Endothelial cell of umbilical vein (primary cell): ENCODE data around the gene IFITM5. TPM values are rescaled to one million over a fixed set of nuclear protein-coding genes. Genes with fewer than 3 reads are reported as not detected.
"Not testable (repeated sequence)": the region's sequence is repeated elsewhere in the genome, so short reads cannot be mapped to it uniquely, and the experiment has no call there.

ENCODE experiments used
- BruUV-seq: library from RNA; stranded (reverse); fragments of 400-500 nt; replicated peaks from 2 replicates; lab custom pipeline; 2021; lab: Mats Ljungman, UMichigan
- CTCF ChIA-PET: fragments of 300-600, 350-600 bp; sonication (Branson Sonifier 250); formaldehyde crosslinking; loops from one replicate; lab custom pipeline; 2021; ENCODE audit warnings: antibody characterized with exemption, inconsistent platforms; lab: Charles Lee
- POLR2A ChIA-PET: fragments of 300-600, 350-600 bp; sonication (Branson Sonifier 250); formaldehyde crosslinking; loops from one replicate; lab custom pipeline; 2021; ENCODE audit warnings: antibody characterized with exemption, inconsistent platforms; lab: Charles Lee
- DNase-seq: peaks from one replicate; pipeline ENCODE4 v3.0.0-alpha.2; 2011; ENCODE audit warnings: low read depth, low spot score
- FAIRE-seq: peaks from 2 replicates; lab custom pipeline; 2011; peaks lifted over from hg19 to GRCh38; lab: Jason Lieb, UNC
- H2AFZ ChIP-seq: 2 replicates; pipeline ENCODE4 v1.6.0; 2012; ENCODE audit warnings: low read depth, low read length, control low read depth, inconsistent platforms
- H3K27ac ChIP-seq: 2 replicates; pipeline ENCODE4 v1.5.1; 2011; ENCODE audit warnings: low read depth, mild to moderate bottlenecking, control low read depth, low read length, moderate library complexity; ENCODE audit not compliant: insufficient read depth
- H3K27me3 ChIP-seq, 2 experiments: 2 replicates each; pipeline versions ENCODE4 v1.6.0 to v1.6.1; 2011; ENCODE audit warnings: low read length in 2 of 2, mixed read lengths in 1 of 2; ENCODE audit not compliant: control insufficient read depth in 2 of 2, insufficient read depth in 2 of 2
- H3K36me3 ChIP-seq, 2 experiments: 2 replicates in 1 of 2; 3 replicates in 1 of 2; pipeline ENCODE4 v1.5.1; 2011; ENCODE audit warnings: low read length in 2 of 2, mild to moderate bottlenecking in 1 of 2, moderate library complexity in 1 of 2; ENCODE audit not compliant: control insufficient read depth in 2 of 2, insufficient read depth in 2 of 2; ENCODE audit errors: extremely low read depth in 1 of 2
- H3K4me1 ChIP-seq: 3 replicates; pipeline ENCODE4 v1.5.1; 2011; ENCODE audit warnings: mild to moderate bottlenecking, low read length; ENCODE audit not compliant: control insufficient read depth, insufficient read depth; ENCODE audit errors: extremely low read depth
- H3K4me2 ChIP-seq: 2 replicates; pipeline ENCODE4 v1.6.1; 2011; ENCODE audit warnings: low read length, control low read depth, mixed read lengths; ENCODE audit not compliant: insufficient read depth
- H3K4me3 ChIP-seq, 3 experiments: fragments of 200-600 bp in 1 of 3; sonication (generic), shearing (Covaris generic) in 1 of 3; replicated peaks in 1 of 3; 2 replicates each; pipeline ENCODE4 v1.5.1; 2011 to 2016; ENCODE audit warnings: control low read depth in 3 of 3, low read length in 3 of 3, mild to moderate bottlenecking in 2 of 3, inconsistent platforms in 1 of 3, low read depth in 1 of 3, moderate library complexity in 1 of 3; ENCODE audit not compliant: insufficient read depth in 1 of 3
- H3K79me2 ChIP-seq: 2 replicates; pipeline ENCODE4 v1.6.0; 2012; ENCODE audit warnings: low read length, inconsistent platforms; ENCODE audit not compliant: control insufficient read depth, insufficient read depth
- H3K9ac ChIP-seq: replicated peaks from 2 replicates; pipeline ENCODE3; 2011; ENCODE audit warnings: low read length, control low read depth; ENCODE audit not compliant: insufficient read depth; ENCODE audit errors: extremely low read depth
- H3K9me1 ChIP-seq: replicated peaks from 3 replicates; pipeline ENCODE4 v1.6.0; 2011; ENCODE audit warnings: mild to moderate bottlenecking, low read length; ENCODE audit not compliant: control insufficient read depth, insufficient read depth; ENCODE audit errors: extremely low read depth
- H3K9me3 ChIP-seq: replicated peaks from 2 replicates; pipeline ENCODE4 v1.5.1; 2012; ENCODE audit warnings: low read length, inconsistent platforms; ENCODE audit not compliant: control insufficient read depth, insufficient read depth
- H4K20me1 ChIP-seq: replicated peaks from 2 replicates; pipeline ENCODE3; 2011; ENCODE audit warnings: mild to moderate bottlenecking, low read length; ENCODE audit not compliant: control insufficient read depth, insufficient read depth; ENCODE audit errors: extremely low read depth
- EZH2 ChIP-seq: IDR thresholded peaks from 2 replicates; pipeline ENCODE4 v1.6.1; 2012; ENCODE audit warnings: borderline replicate concordance, low read depth, mild to moderate bottlenecking, moderate library complexity, low read length, inconsistent platforms; ENCODE audit not compliant: severe bottlenecking
- FOS ChIP-seq: IDR thresholded peaks from 2 replicates; pipeline ENCODE4 v1.6.1; 2011; ENCODE audit warnings: mild to moderate bottlenecking, low read length, moderate library complexity, borderline replicate concordance; ENCODE audit not compliant: insufficient read depth
- GATA2 ChIP-seq: IDR thresholded peaks from 2 replicates; pipeline ENCODE4 v1.7.0; 2011; ENCODE audit warnings: low read depth, mild to moderate bottlenecking, moderate library complexity, mixed read lengths, low read length; ENCODE audit not compliant: insufficient read length, insufficient read depth
- JUN ChIP-seq: IDR thresholded peaks from 2 replicates; pipeline ENCODE4 v1.6.1; 2011; ENCODE audit warnings: borderline replicate concordance, low read depth; ENCODE audit not compliant: insufficient read length, insufficient read depth
- MYC ChIP-seq: IDR thresholded peaks from one replicate; pipeline ENCODE4 v1.6.1; 2011; ENCODE audit warnings: mild to moderate bottlenecking, low read depth, low read length
- POLR2A ChIP-seq: IDR thresholded peaks from 2 replicates; pipeline ENCODE4 v1.6.1; 2012; ENCODE audit warnings: low read depth, mild to moderate bottlenecking, control low read depth, low read length
- POLR2AphosphoS5 ChIP-seq: IDR thresholded peaks from 2 replicates; pipeline ENCODE4 v1.6.1; 2012; ENCODE audit warnings: low read depth, mild to moderate bottlenecking, control low read depth, low read length, moderate library complexity; ENCODE audit not compliant: insufficient read depth
- dilution Hi-C: fragments of 300-500 bp; cut with MboI; formaldehyde crosslinking; loops from one replicate; pipeline ENCODE4 v1.15.0; 2019; ENCODE audit warnings: low sequenced_read_pairs; ENCODE audit not compliant: extremely low pct_ligation_motif_present
- intact Hi-C: fragments of 100-400 bp; cut with micrococcal nuclease; formaldehyde crosslinking; loops from one replicate; pipeline ENCODE4 v1.10.0; 2022
- polyA plus RNA-seq, 4 experiments: library from polyadenylated mRNA; depleted of rRNA in 3 of 4; stranded (reverse) in 3 of 4; unstranded in 1 of 4; fragments of >200 nt; gene quantifications; 2 replicates each; pipeline versions ENCODE4 v1.2.1 to v1.2.3, GENCODE V29; 2011 to 2012; ENCODE audit warnings: missing spikeins in 1 of 4
- total RNA-seq: library from RNA; stranded (reverse); gene quantifications from 2 replicates; pipeline ENCODE4 v1.2.3, GENCODE V29; 2021
- TF ChIP-seq, protein P1 (sequence below): IDR thresholded peaks from 2 replicates; pipeline ENCODE4 v1.6.1; 2011; ENCODE audit not compliant: insufficient read depth, insufficient read length
- TF ChIP-seq, protein P2 (sequence below), 2 donors: IDR thresholded peaks; 1 replicate in 1 of 2; 2 replicates in 1 of 2; pipeline ENCODE4 v1.5.1; 2011; ENCODE audit warnings: low read length in 2 of 2, mild to moderate bottlenecking in 2 of 2, moderate library complexity in 2 of 2, control low read depth in 1 of 2, inconsistent platforms in 1 of 2, low read depth in 1 of 2; ENCODE audit not compliant: insufficient read depth in 1 of 2; ENCODE audit errors: extremely low read depth in 1 of 2

Gene IFITM5
- total and polyA plus RNA-seq, 2 donors (not counting 3 experiments of a cell fraction or from before 2014, with no cell fraction given), result not detected

DNA sequence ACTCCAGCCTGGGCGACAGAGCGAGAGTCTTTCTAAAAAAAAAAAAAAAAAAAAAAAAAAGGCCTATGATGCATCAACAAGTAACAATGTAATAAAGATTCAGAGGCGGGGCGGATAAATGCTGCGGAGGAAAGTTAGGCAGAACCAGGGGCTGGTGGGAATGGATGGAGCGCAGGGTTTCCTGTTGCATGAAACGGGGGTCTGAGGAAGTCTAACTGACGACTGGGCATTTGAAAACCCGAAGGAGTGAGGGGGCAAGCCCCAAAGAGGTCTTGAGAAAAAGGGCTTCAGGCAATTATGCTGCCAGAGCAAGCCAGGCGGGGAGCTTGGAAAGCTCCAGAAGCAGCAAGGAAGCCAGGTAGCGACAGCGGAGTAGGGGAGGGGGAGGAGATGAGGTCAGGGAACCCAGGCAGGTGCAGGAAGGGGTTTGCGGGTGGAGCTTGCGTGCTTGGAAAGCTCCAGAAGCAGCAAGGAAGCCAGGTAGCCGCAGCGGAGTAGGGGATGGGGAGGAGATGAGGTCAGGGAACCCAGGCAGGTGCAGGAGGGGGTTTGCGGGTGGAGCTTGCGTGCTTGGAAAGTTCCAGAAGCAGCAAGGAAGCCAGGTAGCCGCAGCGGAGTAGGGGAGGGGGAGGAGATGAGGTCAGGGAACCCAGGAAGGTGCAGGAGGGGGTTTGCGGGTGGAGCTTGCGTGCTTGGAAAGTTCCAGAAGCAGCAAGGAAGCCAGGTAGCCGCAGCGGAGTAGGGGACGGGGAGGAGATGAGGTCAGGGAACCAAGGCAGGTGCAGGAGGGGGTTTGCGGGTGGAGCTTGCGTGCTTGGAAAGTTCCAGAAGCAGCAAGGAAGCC lies 12.1 kb downstream of the IFITM5 start:
- H3K9me1 ChIP-seq, H4K20me1 ChIP-seq, POLR2A ChIA-PET, FAIRE-seq, BruUV-seq, H3K4me2 ChIP-seq, H2AFZ ChIP-seq, H3K27ac ChIP-seq, DNase-seq, H3K36me3 ChIP-seq, dilution Hi-C loops, H3K9me3 ChIP-seq, H3K4me3 ChIP-seq, intact Hi-C loops, CTCF ChIA-PET, H3K9ac ChIP-seq, H3K4me1 ChIP-seq, H3K79me2 ChIP-seq: not testable (repeated sequence)
- peaks cover 8 to 17% of the 10 kb centered on the region in 2 experiments for H3K27me3 ChIP-seq

DNA sequence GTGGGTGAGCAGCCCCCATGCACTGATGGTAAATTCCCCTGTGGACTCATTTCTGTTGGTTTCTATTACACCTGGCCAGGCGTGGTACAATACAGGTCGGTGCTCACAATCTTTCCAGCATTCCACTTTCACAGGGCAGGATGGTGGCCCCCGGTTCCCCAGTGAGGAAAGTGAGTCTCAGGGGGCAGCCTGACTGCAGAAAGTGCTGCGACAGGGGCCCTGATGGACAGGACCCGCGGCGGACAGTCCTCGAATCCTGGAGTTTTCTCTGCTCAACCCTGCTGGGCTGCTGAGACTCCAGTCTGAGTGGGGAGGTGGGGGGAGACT lies 13.5 kb downstream of the IFITM5 start:
- Histone ChIP-seq H3K27me3 (peaks cover 22 to 30% of the 10 kb centered on the region in 2 experiments), H2AFZ (no peak overlapping the region), H3K36me3 (no peaks in the 10 kb centered on the region), H3K9ac (no peak overlapping the region), H3K4me3 (no peak overlapping the region), H3K9me1 (no peaks in the 10 kb centered on the region), H3K9me3 (no peaks in the 10 kb centered on the region), H3K27ac (no peak overlapping the region), H4K20me1 (no peaks in the 10 kb centered on the region), H3K79me2 (no peaks in the 10 kb centered on the region), H3K4me1 (peaks cover 3% of the 10 kb centered on the region), H3K4me2 (no peak overlapping the region)
- ChIA-PET CTCF (no interaction called here), POLR2A (no interaction called here)
- BruUV-seq, result no TSS peak
- intact Hi-C loops, result no loop called here
- dilution Hi-C loops, result no loop called here
- DNase-seq, result no peak
- no peak for TF ChIP-seq FOS
- TF ChIP-seq POLR2A, result no peak
- TF ChIP-seq, protein P1, sequence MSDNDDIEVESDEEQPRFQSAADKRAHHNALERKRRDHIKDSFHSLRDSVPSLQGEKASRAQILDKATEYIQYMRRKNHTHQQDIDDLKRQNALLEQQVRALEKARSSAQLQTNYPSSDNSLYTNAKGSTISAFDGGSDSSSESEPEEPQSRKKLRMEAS, result no peak
- no peak for TF ChIP-seq JUN
- TF ChIP-seq, protein P2, sequence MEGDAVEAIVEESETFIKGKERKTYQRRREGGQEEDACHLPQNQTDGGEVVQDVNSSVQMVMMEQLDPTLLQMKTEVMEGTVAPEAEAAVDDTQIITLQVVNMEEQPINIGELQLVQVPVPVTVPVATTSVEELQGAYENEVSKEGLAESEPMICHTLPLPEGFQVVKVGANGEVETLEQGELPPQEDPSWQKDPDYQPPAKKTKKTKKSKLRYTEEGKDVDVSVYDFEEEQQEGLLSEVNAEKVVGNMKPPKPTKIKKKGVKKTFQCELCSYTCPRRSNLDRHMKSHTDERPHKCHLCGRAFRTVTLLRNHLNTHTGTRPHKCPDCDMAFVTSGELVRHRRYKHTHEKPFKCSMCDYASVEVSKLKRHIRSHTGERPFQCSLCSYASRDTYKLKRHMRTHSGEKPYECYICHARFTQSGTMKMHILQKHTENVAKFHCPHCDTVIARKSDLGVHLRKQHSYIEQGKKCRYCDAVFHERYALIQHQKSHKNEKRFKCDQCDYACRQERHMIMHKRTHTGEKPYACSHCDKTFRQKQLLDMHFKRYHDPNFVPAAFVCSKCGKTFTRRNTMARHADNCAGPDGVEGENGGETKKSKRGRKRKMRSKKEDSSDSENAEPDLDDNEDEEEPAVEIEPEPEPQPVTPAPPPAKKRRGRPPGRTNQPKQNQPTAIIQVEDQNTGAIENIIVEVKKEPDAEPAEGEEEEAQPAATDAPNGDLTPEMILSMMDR (IDR thresholded peaks at IDR 0.05; ENCODE audit: extremely low read depth in 1 of 2, insufficient read depth in 1 of 2, low read depth in 1 of 2, low read length in 2 of 2), result no peak
- TF ChIP-seq GATA2, result no peak
- no peak for TF ChIP-seq POLR2AphosphoS5
- TF ChIP-seq EZH2, result no peak
- TF ChIP-seq MYC, result no peak
- FAIRE-seq, result no peak
